HepG2 (cell line): Measurements from ENCODE around the gene ANGPTL7. TPM values are rescaled to one million over a fixed set of nuclear protein-coding genes. Genes with fewer than 3 reads are reported as not detected.

Source experiments
- ATAC-seq: fragments of 200-7000 bp; cut with Tn5 transposase; 3 replicates; pipeline ENCODE4 v1.9.1; 2020; ENCODE audit warnings: mild to moderate bottlenecking, moderate library complexity
- BruUV-seq: library from RNA; stranded (reverse); fragments of 400-500 nt; replicated peaks from 2 replicates; lab custom pipeline; 2021; lab: Mats Ljungman, UMichigan
- CTCF ChIA-PET: fragments of 300-600 bp; formaldehyde crosslinking; extraction: SDS; loops from one replicate; lab custom pipeline; 2021; ENCODE audit warnings: low total read pairs, inconsistent platforms, low intra/inter-chr PET ratio; lab: Yijun Ruan, JAX
- POLR2A ChIA-PET: fragments of 350-600 bp; sonication (Branson Sonifier 250); formaldehyde crosslinking; loops from one replicate; lab custom pipeline; 2020; ENCODE audit warnings: antibody characterized with exemption, inconsistent platforms; lab: Yijun Ruan, JAX
- DNase-seq: peaks from one replicate; pipeline ENCODE4 v3.0.0-alpha.2; 2015; ENCODE audit warnings: low spot score
- FAIRE-seq: peaks from 3 replicates; lab custom pipeline; 2011; peaks lifted over from hg19 to GRCh38; lab: Jason Lieb, UNC
- H2AFZ ChIP-seq: one replicate; pipeline ENCODE4 v1.6.1; 2011; ENCODE audit warnings: low read length, inconsistent platforms
- H3K27ac ChIP-seq: fragments of 300-600 bp; 3 replicates; pipeline ENCODE4 v1.8.0; 2011; ENCODE audit warnings: mixed run types, mild to moderate bottlenecking, mixed read lengths, low read length, inconsistent platforms; ENCODE audit not compliant: insufficient read depth; ENCODE audit errors: extremely low read length
- H3K27me3 ChIP-seq, 2 experiments: fragments of 200-600 bp in 1 of 2; 2 replicates in 1 of 2; 3 replicates in 1 of 2; pipeline versions ENCODE4 v1.6.0 to v1.8.0; 2011; ENCODE audit warnings: low read length in 2 of 2, mild to moderate bottlenecking in 2 of 2, moderate library complexity in 2 of 2, inconsistent platforms in 1 of 2; ENCODE audit not compliant: insufficient read depth in 2 of 2, control insufficient read depth in 1 of 2
- H3K36me3 ChIP-seq, 2 experiments: fragments of 200-600 bp in 1 of 2; replicated peaks in 1 of 2; 2 replicates in 1 of 2; 3 replicates in 1 of 2; pipeline versions ENCODE4 v1.5.1 to v1.8.0; 2011; ENCODE audit warnings: low read length in 2 of 2, inconsistent platforms in 1 of 2; ENCODE audit not compliant: insufficient read depth in 2 of 2, control insufficient read depth in 1 of 2
- H3K4me1 ChIP-seq: 2 replicates; pipeline ENCODE4 v1.5.1; 2012; ENCODE audit warnings: low read length, inconsistent platforms; ENCODE audit not compliant: insufficient read depth
- H3K4me2 ChIP-seq: 2 replicates; pipeline ENCODE4 v1.6.0; 2011; ENCODE audit warnings: low read depth, low read length, inconsistent platforms
- H3K4me3 ChIP-seq, 3 experiments: fragments of 200-600 bp in 1 of 3; sonication (generic), shearing (Covaris generic) in 1 of 3; replicated peaks in 1 of 3; 2 replicates each; pipeline ENCODE4 v1.5.1; 2011 to 2016; ENCODE audit warnings: low read length in 3 of 3, inconsistent platforms in 2 of 3, low read depth in 2 of 3, mild to moderate bottlenecking in 2 of 3, control low read depth in 1 of 3, mixed read lengths in 1 of 3; ENCODE audit not compliant: insufficient read depth in 1 of 3
- H3K79me2 ChIP-seq: one replicate; pipeline ENCODE4 v1.6.1; 2011; ENCODE audit warnings: low read length, inconsistent platforms; ENCODE audit not compliant: insufficient read depth
- H3K9ac ChIP-seq: 2 replicates; pipeline ENCODE4 v1.6.0; 2011; ENCODE audit warnings: mild to moderate bottlenecking, low read depth, low read length, inconsistent platforms; ENCODE audit not compliant: insufficient read depth
- H3K9me3 ChIP-seq: 2 replicates; pipeline ENCODE4 v1.5.1; 2012; ENCODE audit warnings: mild to moderate bottlenecking, low read length
- H4K20me1 ChIP-seq: 2 replicates; pipeline ENCODE4 v1.6.0; 2011; ENCODE audit warnings: inconsistent platforms, mild to moderate bottlenecking, low read length, moderate library complexity; ENCODE audit not compliant: insufficient read depth
- AKNA ChIP-seq: sonication (generic); formaldehyde crosslinking; IDR thresholded peaks from 2 replicates; pipeline ENCODE4 v1.4.0; 2020; ENCODE audit warnings: missing genetic modification reagents, borderline replicate concordance
- FIP1L1 ChIP-seq: fragments of 200-400 bp; formaldehyde crosslinking; IDR thresholded peaks from 2 replicates; pipeline ENCODE4 v1.6.1; 2018; ENCODE audit warnings: low read depth, mild to moderate bottlenecking, low read length, moderate library complexity, borderline replicate concordance; ENCODE audit not compliant: insufficient read depth
- GABPB1 ChIP-seq: IDR thresholded peaks from 2 replicates; pipeline ENCODE4 v1.6.1; 2016; ENCODE audit warnings: mild to moderate bottlenecking, missing genetic modification reagents, moderate library complexity, missing compliant biosample characterization
- HDAC1 ChIP-seq: sonication (generic); formaldehyde crosslinking; IDR thresholded peaks from 2 replicates; pipeline ENCODE4 v1.5.1; 2020; ENCODE audit warnings: mild to moderate bottlenecking, missing genetic modification reagents
- ISL2 ChIP-seq: sonication (generic); formaldehyde crosslinking; IDR thresholded peaks from 2 replicates; pipeline ENCODE4 v1.5.0; 2020; ENCODE audit warnings: missing genetic modification reagents
- JUNB ChIP-seq: sonication (generic); formaldehyde crosslinking; IDR thresholded peaks from 2 replicates; pipeline ENCODE4 v1.8.0; 2022; ENCODE audit warnings: missing genetic modification reagents, mild to moderate bottlenecking, borderline replicate concordance
- NFE2 ChIP-seq: sonication (generic); formaldehyde crosslinking; IDR thresholded peaks from 2 replicates; pipeline ENCODE4 v1.4.0; 2020; ENCODE audit warnings: missing genetic modification reagents
- NPAS2 ChIP-seq: sonication (generic); formaldehyde crosslinking; IDR thresholded peaks from 2 replicates; pipeline ENCODE4 v1.8.0; 2022; ENCODE audit warnings: mild to moderate bottlenecking, missing genetic modification reagents, borderline replicate concordance
- RORA ChIP-seq: sonication (generic); formaldehyde crosslinking; IDR thresholded peaks from 2 replicates; pipeline ENCODE4 v1.5.0; 2020; ENCODE audit warnings: mild to moderate bottlenecking, missing genetic modification reagents, moderate library complexity
- ZNF18 ChIP-seq: sonication (generic); formaldehyde crosslinking; IDR thresholded peaks from 2 replicates; pipeline ENCODE4 v1.8.0; 2022; ENCODE audit warnings: mild to moderate bottlenecking, missing genetic modification reagents; ENCODE audit not compliant: insufficient replicate concordance
- ZNF333 ChIP-seq: sonication (generic); formaldehyde crosslinking; IDR thresholded peaks from 2 replicates; pipeline ENCODE4 v1.4.0; 2020; ENCODE audit warnings: mild to moderate bottlenecking, missing genetic modification reagents, borderline replicate concordance
- ZNF776 ChIP-seq: sonication (generic); formaldehyde crosslinking; IDR thresholded peaks from 2 replicates; pipeline ENCODE4 v1.4.0; 2020; ENCODE audit warnings: mild to moderate bottlenecking, missing genetic modification reagents
- WGBS: methylation state at CpG from one replicate; pipeline ENCODE4 v1.1.6; 2017; ENCODE audit warnings: low lambda C conversion rate; 5-methylcytosine and 5-hydroxymethylcytosine counted together
- in situ Hi-C: cut with HindIII; loops from 2 replicates; pipeline ENCODE4 v1.10.0; 2017; ENCODE audit warnings: low pct_unique_long_range_greater_than_20kb; ENCODE audit not compliant: extremely low pct_ligation_motif_present
- intact Hi-C: fragments of 100-400 bp; cut with micrococcal nuclease; formaldehyde crosslinking; loops from one replicate; pipeline ENCODE4 v1.10.0; 2022; ENCODE audit not compliant: unreplicated experiment
- polyA plus RNA-seq, 8 experiments: library from polyadenylated mRNA; depleted of rRNA in 3 of 8; stranded (reverse) in 7 of 8; unstranded in 1 of 8; fragments of >200 nt; fragmentation: Illumina TruSeq in 4 of 8; extraction: Trizol in 4 of 8; gene quantifications; 2 replicates each; pipeline versions ENCODE4 v1.2.1 to v1.2.3, GENCODE V29; 2011 to 2016; ENCODE audit warnings: low read depth in 4 of 8, missing spikeins in 1 of 8, mixed read lengths in 1 of 8; ENCODE audit not compliant: insufficient read depth in 1 of 8
- total RNA-seq, 5 experiments: library from RNA; depleted of rRNA; stranded (reverse); fragments of >200 nt; fragmentation: Illumina TruSeq; extraction: Trizol; gene quantifications; 2 replicates each; pipeline ENCODE4 v1.2.3, GENCODE V29; 2016; ENCODE audit warnings: low read depth in 1 of 5
- TF ChIP-seq, protein P1 (sequence below): sonication (generic); formaldehyde crosslinking; IDR thresholded peaks from 2 replicates; pipeline ENCODE4 v1.8.1; 2023; ENCODE audit warnings: mild to moderate bottlenecking, missing genetic modification reagents
- TF ChIP-seq, protein P2 (sequence below): IDR thresholded peaks from 2 replicates; pipeline ENCODE4 v1.6.1; 2016; ENCODE audit warnings: missing biosample characterization, missing genetic modification reagents, low read depth

ANGPTL7 gene
- total and polyA plus RNA-seq, 2 of the 13 experiments (the other 11 are each of a cell fraction or from before 2014, with no cell fraction given): not detected

DNA sequence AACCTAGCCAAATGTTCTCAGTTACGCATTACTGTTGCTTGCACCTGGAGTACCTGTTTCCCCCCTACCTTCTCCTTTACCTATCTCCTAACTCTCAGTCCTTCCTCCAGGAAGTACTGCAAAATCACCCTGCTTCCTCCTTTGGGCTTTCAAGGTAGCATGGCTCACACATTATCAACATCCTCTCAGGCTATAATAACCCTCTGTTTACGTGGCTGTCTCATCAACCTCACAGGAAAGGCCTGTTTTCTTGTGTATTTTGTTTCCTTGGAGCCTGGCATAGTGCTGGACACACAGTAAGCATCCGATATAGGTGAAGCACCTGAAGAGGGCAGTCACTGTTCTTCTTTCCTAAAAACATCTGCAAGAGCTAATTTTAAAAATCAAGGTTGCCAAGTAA is 32.7 kb upstream of the ANGPTL7 start:
- TF ChIP-seq, protein P1, sequence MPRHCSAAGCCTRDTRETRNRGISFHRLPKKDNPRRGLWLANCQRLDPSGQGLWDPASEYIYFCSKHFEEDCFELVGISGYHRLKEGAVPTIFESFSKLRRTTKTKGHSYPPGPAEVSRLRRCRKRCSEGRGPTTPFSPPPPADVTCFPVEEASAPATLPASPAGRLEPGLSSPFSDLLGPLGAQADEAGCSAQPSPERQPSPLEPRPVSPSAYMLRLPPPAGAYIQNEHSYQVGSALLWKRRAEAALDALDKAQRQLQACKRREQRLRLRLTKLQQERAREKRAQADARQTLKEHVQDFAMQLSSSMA (CRISPR knock-in tag): no peak
- TF ChIP-seq FIP1L1: no peak
- TF ChIP-seq RORA (CRISPR knock-in tag): no peak
- TF ChIP-seq ZNF18 (CRISPR knock-in tag): no peak
- no peak for TF ChIP-seq ZNF333 (CRISPR knock-in tag)
- TF ChIP-seq ISL2 (CRISPR knock-in tag): no peak
- no peak for TF ChIP-seq NPAS2 (CRISPR knock-in tag)
- TF ChIP-seq HDAC1 (CRISPR knock-in tag): no peak
- no peak for TF ChIP-seq ZNF776 (CRISPR knock-in tag)
- TF ChIP-seq NFE2: no peak
- TF ChIP-seq, protein P2, sequence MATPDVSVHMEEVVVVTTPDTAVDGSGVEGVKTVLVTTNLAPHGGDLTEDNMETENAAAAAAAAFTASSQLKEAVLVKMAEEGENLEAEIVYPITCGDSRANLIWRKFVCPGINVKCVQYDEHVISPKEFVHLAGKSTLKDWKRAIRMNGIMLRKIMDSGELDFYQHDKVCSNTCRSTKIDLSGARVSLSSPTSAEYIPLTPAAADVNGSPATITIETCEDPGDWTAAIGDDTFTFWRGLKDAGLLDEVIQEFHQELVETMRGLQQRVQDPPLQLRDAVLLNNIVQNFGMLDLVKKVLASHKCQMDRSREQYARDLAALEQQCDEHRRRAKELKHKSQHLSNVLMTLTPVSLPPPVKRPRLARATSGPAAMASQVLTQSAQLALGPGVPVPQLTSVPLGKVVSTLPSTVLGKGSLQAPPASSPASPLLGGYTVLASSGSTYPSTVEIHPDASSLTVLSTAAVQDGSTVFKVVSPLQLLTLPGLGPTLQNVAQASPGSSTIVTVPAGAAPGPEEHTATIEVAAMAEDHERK: no peak
- no peak for TF ChIP-seq AKNA
- no peak for TF ChIP-seq GABPB1 (CRISPR knock-in tag)
- no peak for TF ChIP-seq JUNB (CRISPR knock-in tag)

More for the DNA sequence above, 32.7 kb upstream of the ANGPTL7 start:
- no peak overlapping the region for H3K27ac ChIP-seq
- H3K4me2 ChIP-seq: no peak overlapping the region
- ATAC-seq: no peak
- no peaks in the 10 kb centered on the region for H4K20me1 ChIP-seq
- BruUV-seq: no TSS peak
- no peaks in the 10 kb centered on the region for H3K79me2 ChIP-seq
- WGBS: 96% methylated on average over 3 of the region's 3 CpGs
- in situ Hi-C loops: no loop called here
- no peaks in the 10 kb centered on the region for H3K27me3 ChIP-seq
- intact Hi-C loops: no loop called here
- H3K36me3 ChIP-seq: peaks cover 2 to 32% of the 10 kb centered on the region in 2 experiments; a peak in 3 of 5 replicates
- peaks cover 10% of the 10 kb centered on the region; the same call in 1 of the 2 replicates for H3K4me1 ChIP-seq
- no peak for FAIRE-seq
- ChIA-PET POLR2A (no interaction called here), CTCF (no interaction called here)
- no peak overlapping the region for H3K4me3 ChIP-seq
- H3K9me3 ChIP-seq: no peaks in the 10 kb centered on the region
- no peak overlapping the region for H2AFZ ChIP-seq
- DNase-seq: no peak
- no peak overlapping the region for H3K9ac ChIP-seq
